ENCODE data around the gene MMP24. TPM values are rescaled to one million over a fixed set of nuclear protein-coding genes. Genes with fewer than 3 reads are reported as not detected.
"Not testable (repeated sequence)": the region's sequence is repeated elsewhere in the genome, so short reads cannot be mapped to it uniquely, and the experiment has no call there.

Gene MMP24
- total and polyA plus RNA-seq, 4 donors: 15.3 to 51.0 (median 35.4) TPM

DNA sequence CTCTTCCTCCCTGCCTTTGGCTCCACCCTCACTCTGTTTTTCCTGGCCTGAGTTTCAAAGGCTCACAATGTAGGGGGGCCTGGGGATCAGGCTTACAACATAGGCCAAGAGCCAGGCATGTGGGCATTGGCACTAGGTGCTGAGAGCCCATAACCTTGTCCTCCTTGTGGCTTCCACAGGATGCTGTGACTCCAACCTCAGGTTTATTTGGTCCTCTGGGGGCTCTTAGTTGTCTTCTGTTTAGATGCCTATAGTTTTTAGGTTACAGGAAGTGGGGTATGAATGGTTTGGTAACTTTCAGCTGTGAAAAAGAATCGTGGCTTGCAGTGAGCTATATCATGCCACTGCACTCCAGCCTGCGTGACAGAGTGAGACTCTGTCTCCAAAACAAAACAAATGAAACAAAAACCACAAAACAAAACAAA, 25.6 kb downstream of the MMP24 start:
- 67% methylated on average over 1 of the region's 2 CpGs for WGBS (ENCODE audit: insufficient coverage)
- Histone ChIP-seq H3K27me3 (ENCODE audit: control insufficient read depth, insufficient read depth, low read length) (no peaks in the 10 kb centered on the region), H3K4me1 (ENCODE audit: control insufficient read depth, insufficient read depth, low read length) (no peaks in the 10 kb centered on the region), H3K9me3 (ENCODE audit: control insufficient read depth, insufficient read depth, low read length) (no peaks in the 10 kb centered on the region), H3K27ac (ENCODE audit: low read depth, low read length) (no peak overlapping the region), H3K4me3 (ENCODE audit: low read depth, low read length) (no peak overlapping the region), H3K36me3 (ENCODE audit: control insufficient read depth, insufficient read depth, low read length) (peaks cover 50% of the 10 kb centered on the region)
- no peak for DNase-seq (ENCODE audit: low read depth in 4 of 6, low spot score in 6 of 6)

DNA sequence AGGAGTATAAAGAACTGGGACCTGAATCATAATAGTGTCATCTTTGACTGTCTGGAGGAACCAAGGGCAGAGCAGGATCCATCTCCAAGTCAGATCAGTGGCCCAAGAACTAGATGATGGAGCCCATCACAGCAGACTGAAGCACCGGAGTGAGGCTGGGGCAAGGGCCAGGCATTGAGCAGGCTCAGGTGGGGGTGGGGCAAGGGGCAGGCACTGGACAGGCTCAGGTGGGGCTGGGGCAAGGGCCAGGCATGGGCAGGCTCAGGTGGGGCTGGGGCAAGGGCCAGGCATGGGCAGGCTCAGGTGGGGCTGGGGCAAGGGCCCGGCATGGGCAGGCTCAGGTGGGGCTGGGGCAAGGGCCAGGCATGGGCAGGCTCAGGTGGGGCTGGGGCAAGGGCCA, 26.1 kb downstream of the MMP24 start:
- not testable (repeated sequence) for H3K27me3 ChIP-seq (ENCODE audit: control insufficient read depth, insufficient read depth, low read length); H3K4me1 ChIP-seq (ENCODE audit: control insufficient read depth, insufficient read depth, low read length); DNase-seq (ENCODE audit: low read depth in 4 of 6, low spot score in 6 of 6); H3K27ac ChIP-seq (ENCODE audit: low read depth, low read length); H3K9me3 ChIP-seq (ENCODE audit: control insufficient read depth, insufficient read depth, low read length); H3K4me3 ChIP-seq (ENCODE audit: low read depth, low read length)
- H3K36me3 ChIP-seq (ENCODE audit: control insufficient read depth, insufficient read depth, low read length): peaks cover 45% of the 10 kb centered on the region
- WGBS (ENCODE audit: insufficient coverage): 87% methylated on average over 2 of the region's 2 CpGs

DNA sequence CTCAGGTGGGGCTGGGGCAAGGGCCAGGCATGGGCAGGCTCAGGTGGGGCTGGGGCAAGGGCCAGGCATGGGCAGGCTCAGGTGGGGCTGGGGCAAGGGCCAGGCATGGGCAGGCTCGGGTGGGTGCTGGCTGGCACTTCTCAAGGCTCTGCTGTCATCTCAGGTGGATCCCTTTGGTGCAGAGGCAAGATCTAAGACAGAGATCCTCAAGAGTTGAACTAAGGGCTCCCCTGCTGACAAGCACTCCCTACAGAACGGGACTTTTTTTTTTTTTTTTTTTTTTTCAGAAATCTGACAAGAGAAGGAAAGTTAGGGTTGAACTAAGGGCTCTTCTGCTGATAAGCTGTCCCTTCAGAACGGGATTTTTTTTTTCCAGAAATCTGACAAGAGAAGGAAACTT, 26.5 kb downstream of the MMP24 start:
- no peak for DNase-seq (ENCODE audit: low read depth in 4 of 6, low spot score in 6 of 6)
- Histone ChIP-seq H3K27ac (ENCODE audit: low read depth, low read length) (no peak overlapping the region), H3K27me3 (ENCODE audit: control insufficient read depth, insufficient read depth, low read length) (no peaks in the 10 kb centered on the region), H3K4me1 (ENCODE audit: control insufficient read depth, insufficient read depth, low read length) (no peaks in the 10 kb centered on the region), H3K9me3 (ENCODE audit: control insufficient read depth, insufficient read depth, low read length) (no peaks in the 10 kb centered on the region), H3K36me3 (ENCODE audit: control insufficient read depth, insufficient read depth, low read length) (peaks cover 41% of the 10 kb centered on the region), H3K4me3 (ENCODE audit: low read depth, low read length) (no peak overlapping the region)
- 87% methylated on average over 2 of the region's 3 CpGs for WGBS (ENCODE audit: insufficient coverage)

DNA sequence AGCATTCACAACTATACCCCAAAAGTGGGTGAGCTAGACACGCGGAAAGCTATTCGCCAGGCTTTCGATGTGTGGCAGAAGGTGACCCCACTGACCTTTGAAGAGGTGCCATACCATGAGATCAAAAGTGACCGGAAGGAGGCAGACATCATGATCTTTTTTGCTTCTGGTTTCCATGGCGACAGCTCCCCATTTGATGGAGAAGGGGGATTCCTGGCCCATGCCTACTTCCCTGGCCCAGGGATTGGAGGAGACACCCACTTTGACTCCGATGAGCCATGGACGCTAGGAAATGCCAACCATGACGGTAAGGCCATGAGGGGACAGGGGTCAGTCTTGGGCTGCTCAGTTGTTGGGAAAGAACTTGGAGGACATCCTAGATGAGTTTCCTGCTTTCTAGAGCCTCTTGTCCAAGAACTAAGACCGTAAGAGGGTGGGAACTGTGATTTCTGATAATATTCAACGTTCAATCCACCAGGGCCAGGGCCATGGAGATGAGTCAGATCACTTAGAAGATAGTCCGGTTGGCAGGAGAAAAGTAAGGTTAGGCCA, 28.0 kb downstream of the MMP24 start:
- Histone ChIP-seq H3K4me3 (ENCODE audit: low read depth, low read length) (no peak overlapping the region), H3K36me3 (ENCODE audit: control insufficient read depth, insufficient read depth, low read length) (peaks cover 31% of the 10 kb centered on the region), H3K27me3 (ENCODE audit: control insufficient read depth, insufficient read depth, low read length) (no peaks in the 10 kb centered on the region), H3K9me3 (ENCODE audit: control insufficient read depth, insufficient read depth, low read length) (no peaks in the 10 kb centered on the region), H3K27ac (ENCODE audit: low read depth, low read length) (no peak overlapping the region), H3K4me1 (ENCODE audit: control insufficient read depth, insufficient read depth, low read length) (no peaks in the 10 kb centered on the region)
- 90% methylated on average over 12 of the region's 12 CpGs for WGBS (ENCODE audit: insufficient coverage)
- no peak for DNase-seq (ENCODE audit: low read depth in 4 of 6, low spot score in 6 of 6)

DNA sequence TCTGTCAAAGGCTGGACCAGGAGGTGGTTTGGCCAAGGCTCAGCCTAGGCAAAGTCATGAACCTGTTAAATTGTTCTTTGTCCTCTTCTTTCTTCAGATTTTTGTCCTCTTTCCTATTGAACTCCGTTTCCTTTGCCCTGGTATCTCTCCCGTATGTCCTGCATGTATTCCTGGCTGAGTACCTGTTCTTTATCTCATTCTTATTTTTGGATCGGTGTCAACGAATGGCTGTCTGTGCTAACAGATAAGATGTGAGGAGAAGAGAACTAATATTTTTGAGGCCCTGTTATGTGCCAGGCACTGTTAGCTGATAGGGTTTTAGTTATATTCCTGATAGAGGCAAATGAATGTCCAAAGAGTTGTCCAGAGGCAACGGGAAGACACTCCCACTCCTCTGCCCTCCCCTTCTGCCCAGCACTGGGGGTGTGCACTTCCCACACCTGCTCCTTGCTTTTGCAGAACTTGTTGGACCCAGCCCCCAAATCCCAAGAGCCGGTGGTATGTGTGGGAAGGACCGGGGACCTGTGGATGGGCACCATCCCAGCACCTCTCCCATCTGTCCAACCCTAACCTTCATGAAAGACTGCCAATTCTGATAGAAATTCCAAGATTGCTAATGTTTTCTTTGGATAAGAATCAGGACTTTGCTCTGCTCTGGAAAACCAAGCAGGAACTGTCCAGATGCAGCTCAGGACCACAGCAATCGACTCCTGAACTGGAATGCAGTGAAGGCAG, 30.9 kb downstream of the MMP24 start:
- Histone ChIP-seq H3K27me3 (ENCODE audit: control insufficient read depth, insufficient read depth, low read length) (no peaks in the 10 kb centered on the region), H3K36me3 (ENCODE audit: control insufficient read depth, insufficient read depth, low read length) (peaks cover 39% of the 10 kb centered on the region), H3K4me3 (ENCODE audit: low read depth, low read length) (no peak overlapping the region), H3K4me1 (ENCODE audit: control insufficient read depth, insufficient read depth, low read length) (no peaks in the 10 kb centered on the region), H3K27ac (ENCODE audit: low read depth, low read length) (no peak overlapping the region), H3K9me3 (ENCODE audit: control insufficient read depth, insufficient read depth, low read length) (no peaks in the 10 kb centered on the region)
- 95% methylated on average over 3 of the region's 8 CpGs for WGBS (ENCODE audit: insufficient coverage)
- DNase-seq (ENCODE audit: low read depth in 4 of 6, low spot score in 6 of 6): no peak

DNA sequence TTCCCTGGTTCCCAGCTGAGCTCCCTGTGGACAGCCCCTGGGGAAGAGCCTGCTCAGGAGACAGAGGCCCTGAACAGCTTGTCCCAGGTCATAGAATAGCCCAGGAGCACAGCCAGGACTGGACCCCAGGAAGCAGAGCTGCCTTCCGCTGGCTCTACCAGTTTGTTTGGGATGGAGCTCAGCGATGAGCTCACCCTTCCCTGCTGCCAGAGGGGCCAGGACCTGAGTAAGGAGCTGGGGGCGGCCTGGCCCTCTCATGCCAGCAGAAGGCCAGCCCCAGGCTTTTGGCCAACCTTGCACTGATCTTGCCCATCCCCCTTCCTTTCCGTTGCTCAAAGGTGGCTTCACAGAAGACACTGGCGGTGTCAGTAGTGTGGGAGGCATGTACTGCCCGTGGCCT, 33.9 kb downstream of the MMP24 start:
- Histone ChIP-seq H3K27ac (ENCODE audit: low read depth, low read length) (no peak overlapping the region), H3K27me3 (ENCODE audit: control insufficient read depth, insufficient read depth, low read length) (no peaks in the 10 kb centered on the region), H3K4me3 (ENCODE audit: low read depth, low read length) (no peak overlapping the region), H3K4me1 (ENCODE audit: control insufficient read depth, insufficient read depth, low read length) (no peaks in the 10 kb centered on the region), H3K9me3 (ENCODE audit: control insufficient read depth, insufficient read depth, low read length) (no peaks in the 10 kb centered on the region), H3K36me3 (ENCODE audit: control insufficient read depth, insufficient read depth, low read length) (peaks cover 38% of the 10 kb centered on the region)
- DNase-seq (ENCODE audit: low read depth in 4 of 6, low spot score in 6 of 6): no peak
- 89% methylated on average over 3 of the region's 6 CpGs for WGBS (ENCODE audit: insufficient coverage)

DNA sequence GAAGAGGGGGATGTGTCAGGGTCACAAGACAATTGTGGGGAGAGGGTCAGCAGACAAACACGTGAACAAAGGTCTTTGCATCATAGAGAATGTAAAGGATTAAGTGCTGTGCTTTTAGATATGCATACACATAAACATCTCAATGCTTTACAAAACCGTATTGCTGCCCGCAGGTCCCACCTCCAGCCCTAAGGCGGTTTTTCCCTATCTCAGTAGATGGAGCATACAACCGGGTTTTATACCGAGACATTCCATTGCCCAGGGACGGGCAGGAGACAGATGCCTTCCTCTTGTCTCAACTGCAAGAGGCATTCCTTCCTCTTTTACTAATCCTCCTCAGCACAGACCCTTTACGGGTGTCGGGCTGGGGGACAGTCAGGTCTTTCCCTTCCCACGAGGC, 35.8 kb downstream of the MMP24 start:
- WGBS (ENCODE audit: insufficient coverage): no CpG with 5 or more reads among the region's 10 CpGs
- H3K9me3 ChIP-seq (ENCODE audit: control insufficient read depth, insufficient read depth, low read length); H3K4me3 ChIP-seq (ENCODE audit: low read depth, low read length); H3K27ac ChIP-seq (ENCODE audit: low read depth, low read length); H3K27me3 ChIP-seq (ENCODE audit: control insufficient read depth, insufficient read depth, low read length); DNase-seq (ENCODE audit: low read depth in 4 of 6, low spot score in 6 of 6); H3K4me1 ChIP-seq (ENCODE audit: control insufficient read depth, insufficient read depth, low read length): not testable (repeated sequence)
- H3K36me3 ChIP-seq (ENCODE audit: control insufficient read depth, insufficient read depth, low read length): peaks cover 47% of the 10 kb centered on the region

DNA sequence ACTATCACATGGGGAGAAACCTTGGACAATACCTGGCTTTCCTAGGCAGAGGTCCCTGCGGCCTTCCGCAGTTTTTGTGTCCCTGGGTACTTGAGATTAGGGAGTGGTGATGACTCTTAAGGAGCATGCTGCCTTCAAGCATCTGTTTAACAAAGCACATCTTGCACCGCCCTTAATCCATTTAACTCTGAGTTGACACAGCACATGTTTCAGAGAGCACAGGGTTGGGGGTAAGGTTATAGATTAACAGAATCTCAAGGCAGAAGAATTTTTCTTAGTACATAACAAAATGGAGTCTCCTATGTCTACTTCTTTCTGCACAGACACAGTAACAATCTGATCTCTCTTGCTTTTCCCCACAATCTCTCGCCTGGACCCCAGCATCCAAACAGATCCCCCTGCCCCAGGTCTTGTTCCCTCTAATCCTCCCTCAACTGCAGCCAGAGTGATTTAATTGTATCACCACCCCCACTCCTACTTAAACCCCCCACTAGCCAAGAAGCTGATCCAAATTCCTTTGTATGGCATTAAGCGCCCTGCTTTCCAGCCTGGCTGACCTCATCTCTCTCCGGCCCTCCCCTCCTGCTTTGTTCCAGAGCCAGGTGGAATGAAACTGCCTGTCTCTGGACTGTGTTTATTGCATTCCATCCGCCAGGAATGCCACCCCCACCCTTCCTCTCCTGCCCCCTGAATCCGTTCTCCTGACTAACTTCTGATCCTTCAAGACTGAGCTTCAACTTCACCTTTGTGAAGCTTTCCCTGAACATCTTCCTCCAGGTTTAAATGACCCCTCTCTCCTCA, 36.4 kb downstream of the MMP24 start:
- H3K9me3 ChIP-seq (ENCODE audit: control insufficient read depth, insufficient read depth, low read length); DNase-seq (ENCODE audit: low read depth in 4 of 6, low spot score in 6 of 6): not testable (repeated sequence)
- WGBS (ENCODE audit: insufficient coverage): 35% methylated on average over 5 of the region's 8 CpGs

DNA sequence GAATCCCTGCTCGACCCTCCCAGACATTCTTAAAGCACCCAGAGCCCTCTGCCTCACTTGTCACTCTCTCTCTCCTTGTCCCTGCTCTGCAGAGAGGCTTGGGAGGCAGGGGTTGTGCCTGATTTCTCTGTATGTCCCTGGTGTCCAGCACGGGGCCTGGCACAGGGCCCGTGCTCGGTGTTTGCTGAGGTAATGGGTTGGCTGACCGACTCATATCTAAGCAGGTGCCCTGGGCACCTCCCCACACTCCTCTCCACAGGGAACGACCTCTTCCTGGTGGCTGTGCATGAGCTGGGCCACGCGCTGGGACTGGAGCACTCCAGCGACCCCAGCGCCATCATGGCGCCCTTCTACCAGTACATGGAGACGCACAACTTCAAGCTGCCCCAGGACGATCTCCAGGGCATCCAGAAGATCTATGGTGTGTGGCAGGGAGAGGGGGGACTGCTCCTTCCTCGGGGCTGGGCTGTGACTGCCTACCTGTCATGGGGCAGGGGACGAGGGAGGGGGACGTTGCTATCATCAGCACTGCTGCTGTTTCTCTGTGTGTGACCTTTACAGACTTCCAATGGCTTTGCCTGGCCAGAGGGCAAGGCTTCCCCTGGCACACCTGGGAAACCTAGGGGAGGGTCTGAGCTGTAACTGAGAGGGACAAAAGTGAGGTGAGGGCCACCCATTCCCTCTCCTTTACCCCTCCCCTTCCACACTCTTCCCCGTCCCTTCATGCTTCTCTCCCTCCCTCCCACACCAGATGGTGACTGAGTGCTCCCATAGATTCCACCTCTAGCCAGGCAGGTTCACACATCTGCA, 37.2 kb downstream of the MMP24 start:
- no peaks in the 10 kb centered on the region for H3K27me3 ChIP-seq (ENCODE audit: control insufficient read depth, insufficient read depth, low read length)
- no peak overlapping the region for H3K27ac ChIP-seq (ENCODE audit: low read depth, low read length)
- H3K4me3 ChIP-seq (ENCODE audit: low read depth, low read length): no peak overlapping the region
- no peak for DNase-seq (ENCODE audit: low read depth in 4 of 6, low spot score in 6 of 6)
- peaks cover 62% of the 10 kb centered on the region for H3K36me3 ChIP-seq (ENCODE audit: control insufficient read depth, insufficient read depth, low read length)
- H3K9me3 ChIP-seq (ENCODE audit: control insufficient read depth, insufficient read depth, low read length): no peaks in the 10 kb centered on the region
- H3K4me1 ChIP-seq (ENCODE audit: control insufficient read depth, insufficient read depth, low read length): no peaks in the 10 kb centered on the region
- whole genome bisulfite sequencing (ENCODE audit: insufficient coverage): 79% methylated on average over 13 of the region's 17 CpGs

More for the DNA sequence above, 36.4 kb downstream of the MMP24 start:
- not testable (repeated sequence) for H3K27ac ChIP-seq (ENCODE audit: low read depth, low read length); H3K4me3 ChIP-seq (ENCODE audit: low read depth, low read length); H3K27me3 ChIP-seq (ENCODE audit: control insufficient read depth, insufficient read depth, low read length); H3K4me1 ChIP-seq (ENCODE audit: control insufficient read depth, insufficient read depth, low read length)
- peaks cover 54% of the 10 kb centered on the region for H3K36me3 ChIP-seq (ENCODE audit: control insufficient read depth, insufficient read depth, low read length)
